ENCODE data around the gene PRSS21.

Gene PRSS21

GRCh38 chr16:2806286-2806685 is 10.8 kb upstream of the PRSS21 start:
- DNase-seq (ENCODE audit: low read depth) = no peak

GRCh38 chr16:2808181-2808580 is 8.9 kb upstream of the PRSS21 start:
- DNase-seq (ENCODE audit: low read depth) = no peak

- DNase-seq (ENCODE audit: low read depth) = no peak
Observed at GRCh38 chr16:2809149-2809760, 7.8 kb upstream of the PRSS21 start.

- DNase-seq (ENCODE audit: low read depth) = no peak
Observed at GRCh38 chr16:2810651-2811050, 6.4 kb upstream of the PRSS21 start.

- no peak for DNase-seq (ENCODE audit: low read depth)
Observed at GRCh38 chr16:2811703-2812471, 5.2 kb upstream of the PRSS21 start.

- DNase-seq (ENCODE audit: low read depth) = no peak
Observed at GRCh38 chr16:2813771-2814221, 3.2 kb upstream of the PRSS21 start.

- DNase-seq (ENCODE audit: low read depth) = no peak
Observed at GRCh38 chr16:2814551-2815298, 2.3 kb upstream of the PRSS21 start.

GRCh38 chr16:2815299-2815771 is 1.7 kb upstream of the PRSS21 start:
- no peak for DNase-seq (ENCODE audit: low read depth)

GRCh38 chr16:2817340-2818271 is 569 bp downstream of the PRSS21 start:
- DNase-seq (ENCODE audit: low read depth) = no peak

GRCh38 chr16:2818272-2818876 is 1.3 kb downstream of the PRSS21 start:
- no peak for DNase-seq (ENCODE audit: low read depth)

GRCh38 chr16:2819179-2819938 is 2.3 kb downstream of the PRSS21 start:
- no peak for DNase-seq (ENCODE audit: low read depth)

GRCh38 chr16:2819939-2820835 is 3.1 kb downstream of the PRSS21 start:
- no peak for DNase-seq (ENCODE audit: low read depth)

- no peak for DNase-seq (ENCODE audit: low read depth)
Observed at GRCh38 chr16:2820836-2821486, 3.9 kb downstream of the PRSS21 start.

- DNase-seq (ENCODE audit: low read depth) = no peak
Observed at GRCh38 chr16:2821487-2822157, 4.6 kb downstream of the PRSS21 start.

- no peak for DNase-seq (ENCODE audit: low read depth)
Observed at GRCh38 chr16:2822158-2822495, 5.1 kb downstream of the PRSS21 start.

- no peak for DNase-seq (ENCODE audit: low read depth)
Observed at GRCh38 chr16:2822496-2822895, 5.5 kb downstream of the PRSS21 start.

- no peak for DNase-seq (ENCODE audit: low read depth)
Observed at GRCh38 chr16:2824626-2825025, 7.6 kb downstream of the PRSS21 start.

- no peak for DNase-seq (ENCODE audit: low read depth)
Observed at GRCh38 chr16:2825049-2825742, 8.2 kb downstream of the PRSS21 start.
